Medulla oblongata (tissue), 1 donor: ENCODE results near the gene ARHGAP15.

Source experiments
- DNase-seq: peaks from one replicate; pipeline ENCODE4 v3.0.0-alpha.2; 2015; ENCODE audit errors: extremely low spot score

ARHGAP15 gene

DNA sequence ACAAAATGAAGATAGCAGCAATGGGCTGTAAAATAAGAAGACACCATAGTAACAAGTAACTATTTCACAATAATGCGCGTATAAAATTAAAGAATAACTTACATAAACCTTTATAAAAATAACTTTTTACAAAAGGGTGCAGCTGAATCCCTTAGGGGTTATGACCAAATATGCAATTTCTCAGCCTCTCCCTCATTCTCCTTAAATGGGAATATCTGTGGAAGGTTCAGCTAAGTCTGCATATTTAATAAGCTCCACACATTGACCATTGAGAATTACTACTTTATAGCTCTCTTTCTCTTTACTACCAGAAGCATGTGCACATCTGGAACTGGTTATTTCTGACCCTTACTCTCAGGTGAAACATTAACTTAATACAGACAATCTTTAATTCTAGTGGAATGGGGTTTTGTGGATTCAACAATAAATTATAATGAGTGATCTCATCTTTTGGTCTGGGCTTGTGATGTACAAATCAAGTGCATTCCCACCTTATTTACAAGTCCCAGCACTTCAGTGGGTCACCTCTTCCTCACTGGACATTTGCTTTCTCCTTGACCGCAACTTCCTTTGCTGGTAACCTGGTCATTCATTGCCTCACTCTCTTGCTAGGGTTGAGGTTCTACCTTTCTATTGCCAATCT, 15.7 kb downstream of the ARHGAP15 start:
- DNase-seq, result no peak

DNA sequence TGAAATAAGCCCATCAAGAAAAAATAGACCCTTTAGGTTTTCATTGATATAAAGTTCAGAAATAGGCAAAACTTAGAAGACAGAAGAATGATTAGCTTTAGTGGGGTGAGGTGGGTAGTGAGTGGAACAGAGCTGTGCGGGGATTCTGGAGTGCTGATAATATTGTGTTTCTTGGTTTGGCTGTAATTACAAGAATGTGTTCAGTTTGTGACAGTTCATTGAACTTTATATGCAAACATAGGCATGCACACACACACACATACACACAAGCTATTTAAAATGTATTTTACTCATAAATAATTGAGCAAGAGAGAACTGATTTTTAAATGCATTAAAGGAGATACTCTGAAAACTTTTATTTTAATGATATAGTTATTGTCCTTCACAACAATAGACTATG, 17.1 kb downstream of the ARHGAP15 start:
- no peak for DNase-seq

GRCh38 chr2:143146815-143147530, 17.8 kb downstream of the ARHGAP15 start:
- DNase-seq, result no peak

GRCh38 chr2:143148011-143148410, 18.8 kb downstream of the ARHGAP15 start:
- no peak for DNase-seq

DNA sequence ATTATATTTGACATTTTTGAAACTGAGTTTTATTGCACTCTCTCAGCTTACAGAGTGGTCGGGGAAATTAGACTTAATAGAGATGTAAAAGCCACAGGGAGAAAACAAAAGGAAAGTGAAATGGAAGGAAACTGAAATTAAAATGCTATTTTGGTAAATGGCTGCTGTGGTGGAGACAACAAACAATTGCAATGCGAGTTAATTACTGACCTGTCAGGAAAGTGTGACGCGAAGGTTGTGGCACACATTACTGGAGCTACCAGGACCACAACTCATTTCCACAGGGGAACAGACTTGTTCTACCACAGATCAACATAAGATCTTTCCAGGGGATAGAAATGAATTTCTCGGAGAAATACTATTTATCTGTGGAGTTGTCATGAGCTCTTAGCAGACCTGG, 19.5 kb downstream of the ARHGAP15 start:
- DNase-seq, result no peak

DNA sequence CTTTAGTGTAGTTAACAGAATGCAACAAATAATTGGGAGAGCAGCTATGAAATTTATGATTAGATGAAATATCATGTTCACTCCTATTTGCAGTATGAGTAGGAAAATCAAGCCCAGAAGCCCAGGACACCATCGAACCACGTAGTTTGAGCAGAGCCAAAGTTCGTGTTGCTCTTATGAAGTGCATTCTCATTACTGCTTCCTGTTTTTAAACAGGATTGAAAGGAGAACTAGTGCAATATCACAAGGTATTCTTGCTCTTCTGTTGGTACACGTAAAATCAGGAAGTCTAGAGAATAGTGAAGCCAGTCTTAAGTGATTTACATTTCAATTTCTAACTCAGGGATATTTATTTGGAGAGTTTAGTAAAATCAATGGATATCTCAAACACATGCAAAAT, 21.1 kb downstream of the ARHGAP15 start:
- DNase-seq, result peak; percentile 66

GRCh38 chr2:143151111-143151752, 22.0 kb downstream of the ARHGAP15 start:
- DNase-seq, result no peak

GRCh38 chr2:143152219-143152618, 23.0 kb downstream of the ARHGAP15 start:
- no peak for DNase-seq

- DNase-seq, result no peak
Measured at GRCh38 chr2:143152637-143153036, 23.4 kb downstream of the ARHGAP15 start.

DNA sequence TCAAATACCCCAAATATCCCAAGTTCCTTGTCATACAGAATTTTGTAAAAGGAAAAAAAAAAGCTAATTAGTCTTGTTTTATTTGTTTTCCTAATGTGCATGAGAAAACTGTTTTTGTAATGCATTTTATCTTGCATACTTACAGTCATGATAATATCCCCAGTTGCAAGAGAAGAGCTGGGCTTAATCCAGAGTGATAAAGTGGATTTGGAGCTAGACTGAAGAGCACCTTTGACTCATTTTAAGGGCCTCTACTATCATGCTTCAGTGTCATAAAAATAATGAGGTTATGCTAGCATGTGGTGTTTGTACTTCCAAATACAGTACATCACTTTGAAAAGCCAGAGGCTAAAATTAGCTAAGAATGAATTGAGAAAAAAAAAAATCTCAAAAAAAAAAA, 26.4 kb downstream of the ARHGAP15 start:
- no peak for DNase-seq

GRCh38 chr2:143157001-143157400, 27.8 kb downstream of the ARHGAP15 start:
- DNase-seq, result no peak

DNA sequence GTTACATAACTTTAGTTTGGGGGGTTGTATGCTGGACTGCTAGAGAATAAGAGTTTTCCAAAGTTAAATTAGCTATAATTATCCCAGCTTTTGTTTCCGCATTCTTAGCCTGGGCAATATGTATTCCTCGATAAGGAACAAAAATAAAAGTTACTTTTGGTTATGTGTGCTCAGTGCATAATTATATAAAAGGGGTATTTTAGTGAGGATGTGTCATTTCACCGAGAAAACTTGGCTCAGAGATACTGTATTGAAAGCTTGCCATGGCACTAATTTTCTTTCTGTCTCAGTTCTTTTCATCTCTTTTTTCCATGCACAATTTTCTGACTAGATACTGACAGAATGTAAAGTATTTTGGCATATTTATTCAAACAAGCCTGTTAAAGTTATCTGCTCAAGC, 28.2 kb downstream of the ARHGAP15 start:
- DNase-seq, result no peak

- no peak for DNase-seq
Measured at GRCh38 chr2:143158098-143158497, 28.9 kb downstream of the ARHGAP15 start.

DNA sequence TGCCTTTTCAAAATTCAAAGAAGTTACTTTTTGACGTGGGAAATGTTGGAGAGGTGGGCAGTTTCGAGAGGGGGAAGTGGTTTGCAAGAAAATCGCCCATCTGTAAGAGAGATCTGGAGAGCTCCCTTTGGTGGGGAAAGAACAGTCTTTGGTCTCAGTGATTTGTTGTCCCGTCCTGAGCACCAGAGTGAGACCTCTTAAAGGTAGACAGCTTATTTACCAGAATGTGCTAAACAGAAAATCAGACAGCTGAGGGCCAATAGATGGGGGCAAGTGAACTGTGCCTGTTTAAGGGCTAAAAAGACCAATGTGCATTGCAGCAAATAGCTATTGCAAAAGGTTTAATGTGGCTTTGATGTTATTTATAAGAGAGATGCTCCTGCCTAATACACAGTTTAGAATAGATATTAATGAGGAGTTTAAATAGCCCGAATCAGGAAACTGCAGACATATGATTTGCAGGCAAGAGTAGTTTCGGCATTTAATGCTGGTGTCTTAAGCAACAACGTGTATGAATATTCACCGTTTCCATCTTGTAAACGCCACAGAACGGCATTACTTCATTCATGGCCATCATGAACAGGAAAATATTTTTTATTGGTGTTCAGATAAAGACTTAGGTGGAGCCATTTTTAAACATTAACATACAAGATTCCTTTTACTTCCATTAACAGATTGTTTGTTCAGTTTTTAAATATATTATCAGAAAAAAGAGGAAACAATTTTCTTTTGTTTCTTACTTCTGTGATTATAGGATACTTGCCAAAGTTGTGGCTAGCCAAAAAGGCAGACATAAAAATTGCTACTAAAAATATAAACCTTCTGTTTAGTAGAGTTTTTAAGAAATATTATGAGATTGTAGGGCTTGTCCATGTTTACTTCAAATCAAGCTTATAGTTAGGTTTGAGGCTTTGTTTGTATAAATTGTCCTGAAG, 29.6 kb downstream of the ARHGAP15 start:
- no peak for DNase-seq

GRCh38 chr2:143159486-143159840, 30.2 kb downstream of the ARHGAP15 start:
- no peak for DNase-seq

- DNase-seq, result no peak
Measured at GRCh38 chr2:143160732-143161707, 31.8 kb downstream of the ARHGAP15 start.

- peak; percentile 67 for DNase-seq
Measured at GRCh38 chr2:143162123-143162837, 33.1 kb downstream of the ARHGAP15 start.

DNA sequence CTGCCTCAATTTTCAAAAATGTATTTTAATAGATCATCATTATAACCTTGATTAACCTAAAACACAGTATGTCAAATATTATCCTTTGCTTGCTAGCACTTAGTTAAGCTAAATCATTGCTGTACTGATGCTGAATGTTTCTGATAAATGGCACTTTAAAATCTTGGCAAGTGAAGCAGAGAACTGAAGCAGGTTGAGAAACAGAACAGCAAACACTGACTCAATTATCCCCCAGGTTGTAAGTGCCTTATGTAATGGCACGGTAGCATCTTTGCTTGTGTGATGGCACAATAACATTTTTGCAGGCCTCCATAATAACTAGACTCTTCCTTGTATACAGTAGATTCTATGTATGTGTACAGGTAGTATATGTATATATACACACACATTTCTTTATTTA, 33.8 kb downstream of the ARHGAP15 start:
- no peak for DNase-seq

DNA sequence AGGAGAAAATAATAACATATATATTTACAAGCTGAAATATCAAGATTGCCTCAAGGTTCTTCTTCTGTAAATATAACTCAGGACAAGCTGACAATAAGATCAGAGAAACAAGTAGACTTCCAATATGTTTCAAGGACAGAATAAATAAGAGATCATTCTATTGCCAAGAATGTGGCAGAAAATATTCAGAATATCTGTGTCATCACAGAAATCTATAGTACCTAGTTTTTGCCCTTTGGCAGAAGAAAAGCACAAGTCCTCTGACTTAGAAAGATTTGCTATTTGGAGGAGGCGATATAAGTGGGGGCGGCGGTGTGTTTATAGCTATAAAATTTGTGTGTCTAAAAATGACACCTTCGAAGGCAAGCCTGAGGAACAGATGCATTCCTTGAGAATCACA, 34.3 kb downstream of the ARHGAP15 start:
- no peak for DNase-seq

GRCh38 chr2:143165291-143165690, 36.1 kb downstream of the ARHGAP15 start:
- DNase-seq, result no peak
